ENCODE results near the gene HTR3E.
"Not testable (repeated sequence)": the region's sequence is repeated elsewhere in the genome, so short reads cannot be mapped to it uniquely, and the experiment has no call there.

HTR3E gene, protein sequence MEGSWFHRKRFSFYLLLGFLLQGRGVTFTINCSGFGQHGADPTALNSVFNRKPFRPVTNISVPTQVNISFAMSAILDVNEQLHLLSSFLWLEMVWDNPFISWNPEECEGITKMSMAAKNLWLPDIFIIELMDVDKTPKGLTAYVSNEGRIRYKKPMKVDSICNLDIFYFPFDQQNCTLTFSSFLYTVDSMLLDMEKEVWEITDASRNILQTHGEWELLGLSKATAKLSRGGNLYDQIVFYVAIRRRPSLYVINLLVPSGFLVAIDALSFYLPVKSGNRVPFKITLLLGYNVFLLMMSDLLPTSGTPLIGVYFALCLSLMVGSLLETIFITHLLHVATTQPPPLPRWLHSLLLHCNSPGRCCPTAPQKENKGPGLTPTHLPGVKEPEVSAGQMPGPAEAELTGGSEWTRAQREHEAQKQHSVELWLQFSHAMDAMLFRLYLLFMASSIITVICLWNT

DNA sequence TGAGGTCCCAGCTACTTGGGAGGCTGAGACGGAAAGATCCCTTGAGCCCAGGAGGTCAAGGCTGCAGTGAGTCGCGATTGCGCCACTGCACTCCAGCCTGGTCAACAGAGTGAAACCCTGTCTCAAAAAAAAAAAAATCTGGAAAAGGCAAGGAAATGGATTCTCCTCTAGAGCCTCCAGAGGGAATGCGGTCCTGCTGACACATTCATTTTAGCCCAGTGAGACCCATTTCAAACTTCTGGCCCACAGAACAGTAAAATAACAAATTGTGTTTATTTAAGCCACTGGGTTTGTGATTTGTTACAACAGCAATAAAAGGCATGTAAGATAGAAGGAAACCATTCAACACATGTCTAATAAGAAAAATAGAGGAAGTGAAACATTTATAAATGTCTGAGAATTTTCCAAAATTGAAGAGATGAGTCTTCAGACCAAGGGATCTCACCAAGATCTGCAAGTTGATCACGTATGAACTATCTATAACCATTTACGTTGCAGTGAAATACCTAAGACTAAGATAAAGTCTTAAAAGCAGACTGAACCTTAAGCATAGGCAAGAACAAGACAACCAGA, at the start of gene HTR3E:
Gene HTR3E (plus strand): TSS at position 254 of the 573 bp plus-strand sequence. CDS start 466 bp downstream, outside the sequence.
- no peak for DNase-seq (ENCODE audit: low read depth)

DNA sequence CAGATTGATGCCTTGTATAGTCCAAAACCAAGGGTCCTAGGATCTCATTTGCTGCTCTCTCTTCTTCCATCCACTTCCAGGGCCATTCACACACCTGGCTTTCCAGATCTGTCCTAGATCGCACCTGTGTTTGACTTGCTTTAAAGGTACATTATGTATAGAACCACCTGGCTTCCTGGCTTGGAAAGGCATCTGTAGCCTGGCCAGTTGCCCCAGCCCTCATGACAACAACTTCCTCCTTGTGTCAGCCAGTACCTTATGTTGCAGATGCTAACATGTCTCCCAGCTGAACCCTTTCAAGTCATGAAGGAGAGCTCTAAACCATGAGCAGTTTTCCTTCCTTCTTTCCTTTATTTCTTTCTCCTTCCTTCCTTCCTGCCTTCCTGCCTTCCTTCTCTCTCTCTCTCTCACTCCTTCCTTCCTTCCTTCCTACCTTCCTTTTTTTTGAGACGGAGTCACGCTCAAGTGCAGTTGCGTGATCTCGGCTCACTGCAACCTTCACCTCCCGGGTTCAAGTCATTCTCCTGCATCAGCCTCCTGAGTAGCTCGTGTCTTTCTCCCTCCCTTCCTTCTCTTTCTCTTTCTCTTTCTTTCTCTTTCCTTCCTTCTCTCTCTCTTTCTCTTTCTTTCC, 46.5 kb upstream of the HTR3E start:
- no peak for DNase-seq (ENCODE audit: low read depth)

DNA sequence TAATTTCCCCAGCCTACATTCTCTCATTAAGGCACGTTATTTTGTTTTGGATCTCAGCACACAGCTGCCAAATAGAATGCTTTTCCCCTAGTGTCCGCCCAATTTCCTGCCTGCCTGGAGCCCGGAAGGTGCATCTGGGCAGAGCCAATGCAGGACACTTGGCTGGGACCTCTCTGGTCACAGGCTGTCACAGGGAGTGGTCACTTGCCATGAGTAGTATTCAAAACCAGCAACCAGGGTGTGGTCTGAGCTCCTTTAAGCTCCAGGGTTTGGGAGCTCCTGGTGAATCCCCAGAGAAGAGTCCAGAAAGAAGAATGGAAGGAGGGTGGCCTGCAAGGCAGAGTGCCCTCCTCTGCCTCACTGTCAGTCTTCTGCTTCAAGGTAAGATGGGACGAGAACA, 44.1 kb upstream of the HTR3E start, which contains the start of gene HTR3C:
Gene HTR3C (plus strand): TSS at position 281 of the 400 bp plus-strand sequence. CDS start 34 bp downstream, at position 315.
- DNase-seq (ENCODE audit: low read depth): no peak

DNA sequence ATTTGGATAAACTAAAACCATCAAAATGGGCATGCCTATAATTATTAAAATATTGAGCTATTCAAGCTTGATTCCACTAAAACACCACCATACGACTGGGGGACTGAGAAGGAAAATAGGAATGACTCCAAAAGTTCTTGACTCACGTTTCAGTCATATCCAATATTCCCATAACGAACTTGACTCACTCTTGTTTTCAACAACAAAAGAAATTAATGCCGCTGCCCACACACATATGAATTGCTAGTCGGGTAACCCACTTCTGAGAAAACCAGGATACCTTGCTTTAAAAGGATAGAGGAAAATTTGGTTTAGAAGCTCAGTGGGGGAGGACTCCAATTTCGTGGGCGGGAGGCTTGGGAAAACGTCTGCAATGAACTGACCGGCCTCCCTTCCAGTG, 38.8 kb upstream of the HTR3E start:
- no peak for DNase-seq (ENCODE audit: low read depth)

DNA sequence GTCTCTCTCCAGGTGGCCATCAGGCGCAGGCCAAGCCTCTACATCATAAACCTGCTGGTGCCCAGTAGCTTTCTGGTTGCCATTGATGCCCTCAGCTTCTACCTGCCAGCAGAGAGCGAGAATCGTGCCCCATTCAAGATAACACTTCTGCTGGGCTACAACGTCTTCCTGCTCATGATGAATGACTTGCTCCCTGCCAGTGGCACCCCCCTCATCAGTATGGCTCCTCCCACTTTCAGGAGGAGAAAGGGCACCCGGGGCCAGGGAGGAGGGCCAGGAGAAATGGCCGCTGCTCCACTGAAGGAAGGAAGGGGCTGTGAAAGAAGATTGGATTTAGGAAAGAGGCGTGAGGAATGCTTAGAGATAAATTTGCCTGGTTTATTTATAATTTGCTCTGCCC, 37.4 kb upstream of the HTR3E start:
- no peak for DNase-seq (ENCODE audit: low read depth)

DNA sequence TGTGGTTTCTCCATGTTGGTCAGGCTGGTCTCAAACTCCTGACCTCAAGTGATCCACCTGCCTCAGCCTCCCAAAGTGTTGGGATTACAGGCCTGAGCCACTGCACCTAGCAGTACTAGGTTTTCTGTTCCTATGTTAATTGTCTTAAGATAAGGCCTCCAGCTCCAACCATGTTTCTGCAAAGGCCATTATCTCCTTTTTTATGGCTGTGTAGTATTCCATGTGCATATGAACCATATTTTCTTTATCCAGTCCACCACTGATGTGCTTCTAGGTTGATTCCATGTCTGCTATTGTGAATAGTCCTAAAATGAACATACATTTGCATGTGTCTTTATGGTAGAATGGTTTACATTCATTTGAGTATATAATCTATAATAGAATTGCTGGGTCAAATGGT, 34.2 kb upstream of the HTR3E start:
- DNase-seq (ENCODE audit: low read depth): no peak

DNA sequence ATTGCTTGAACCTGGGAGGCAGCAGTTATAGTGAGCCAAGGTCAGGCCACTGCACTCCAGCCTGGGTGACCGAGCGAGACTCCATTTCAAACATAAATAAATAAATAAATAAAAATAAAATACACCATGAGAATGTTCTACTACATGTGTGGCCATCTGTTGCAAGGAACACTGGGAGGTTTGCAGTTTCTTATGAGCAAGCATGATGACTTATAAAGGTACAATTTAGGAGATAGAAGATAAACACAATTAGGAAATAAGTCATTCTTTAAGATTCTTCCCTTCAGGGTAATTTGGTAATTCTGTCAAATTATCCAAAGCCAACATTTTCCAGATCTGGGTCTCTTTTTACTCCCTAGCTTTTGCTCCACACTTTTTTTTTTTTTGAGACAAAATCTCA, 30.7 kb upstream of the HTR3E start:
- no peak for DNase-seq (ENCODE audit: low read depth)

DNA sequence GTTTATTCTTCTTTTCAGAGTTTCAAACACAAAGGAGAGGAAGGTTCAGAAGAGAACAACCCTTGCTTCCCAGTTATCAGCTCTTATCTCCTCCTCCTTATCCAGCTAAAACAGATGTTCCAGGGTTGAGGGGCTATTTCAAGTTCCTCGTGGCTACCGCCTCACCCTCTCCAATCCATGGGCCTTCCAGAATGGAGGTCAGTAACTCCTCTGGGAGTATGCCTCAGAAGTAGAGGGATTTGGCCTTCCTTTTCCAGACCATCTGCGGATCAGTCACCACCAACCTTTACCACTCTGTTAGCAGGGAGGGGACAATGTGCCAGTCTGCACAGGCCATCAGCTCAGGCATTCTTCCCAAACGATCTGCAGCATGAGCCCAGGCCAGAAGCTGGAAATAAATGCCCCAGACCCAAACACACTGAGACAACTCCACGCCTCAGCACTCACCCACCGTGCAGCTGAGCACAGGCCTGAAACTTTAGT, 29.2 kb upstream of the HTR3E start:
- no peak for DNase-seq (ENCODE audit: low read depth)

DNA sequence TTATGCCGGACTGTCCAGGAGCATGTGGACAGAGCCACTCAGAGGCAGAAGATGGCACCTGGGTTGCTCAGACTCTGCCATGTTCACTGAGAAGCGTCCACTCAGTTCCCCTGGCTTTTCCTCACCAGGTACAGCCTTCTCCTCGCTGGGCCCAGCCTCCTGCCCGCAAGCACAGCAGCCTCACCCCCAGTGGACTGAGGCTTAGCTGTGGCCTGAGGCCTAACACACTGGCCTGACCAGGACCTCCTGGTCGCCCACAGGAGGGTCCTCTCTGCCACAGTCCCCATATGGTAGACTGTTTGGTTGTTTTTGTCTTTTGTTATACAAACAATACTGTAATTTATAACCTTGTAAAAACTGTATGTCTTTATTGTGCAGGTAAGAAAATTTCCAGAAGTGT, 28.5 kb upstream of the HTR3E start:
- DNase-seq (ENCODE audit: low read depth): no peak

DNA sequence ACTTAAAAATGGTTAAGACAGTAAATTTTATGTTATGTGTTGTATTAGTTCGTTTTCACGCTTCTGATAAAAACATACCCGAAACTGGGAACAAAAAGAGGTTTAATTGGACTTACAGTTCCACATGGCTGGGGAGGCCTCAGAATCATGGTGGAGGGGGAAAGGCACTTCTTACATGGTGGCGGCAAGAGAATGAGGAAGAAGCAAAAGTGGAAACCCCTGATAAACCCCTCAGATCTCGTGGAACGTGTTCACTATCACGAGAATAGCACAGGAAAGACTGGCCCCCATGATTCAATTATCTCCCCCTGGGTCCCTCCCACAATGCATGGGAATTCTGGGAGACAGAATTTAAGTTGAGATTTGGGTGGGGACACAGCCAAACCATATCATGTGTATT, 25.7 kb upstream of the HTR3E start:
- DNase-seq (ENCODE audit: low read depth): not testable (repeated sequence)

DNA sequence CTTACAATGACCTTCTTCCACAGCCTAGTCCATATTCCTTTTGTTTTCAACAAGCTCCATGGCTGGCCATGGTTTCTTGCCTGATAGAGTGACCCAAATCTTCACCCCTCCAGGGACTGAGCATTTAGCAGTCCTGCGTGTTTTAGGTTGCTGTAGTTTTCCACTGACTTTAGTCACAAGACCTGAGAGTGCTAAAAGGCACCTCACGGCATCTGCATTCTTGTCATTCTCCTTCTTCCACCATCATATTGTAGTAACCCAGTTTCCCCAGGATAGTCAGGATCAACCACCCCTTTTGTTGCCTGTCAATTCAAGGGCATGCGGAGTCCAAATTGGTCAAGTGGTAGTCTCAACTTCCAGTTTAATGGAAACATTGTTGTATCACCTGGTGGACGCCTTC, 23.2 kb upstream of the HTR3E start:
- no peak for DNase-seq (ENCODE audit: low read depth)

DNA sequence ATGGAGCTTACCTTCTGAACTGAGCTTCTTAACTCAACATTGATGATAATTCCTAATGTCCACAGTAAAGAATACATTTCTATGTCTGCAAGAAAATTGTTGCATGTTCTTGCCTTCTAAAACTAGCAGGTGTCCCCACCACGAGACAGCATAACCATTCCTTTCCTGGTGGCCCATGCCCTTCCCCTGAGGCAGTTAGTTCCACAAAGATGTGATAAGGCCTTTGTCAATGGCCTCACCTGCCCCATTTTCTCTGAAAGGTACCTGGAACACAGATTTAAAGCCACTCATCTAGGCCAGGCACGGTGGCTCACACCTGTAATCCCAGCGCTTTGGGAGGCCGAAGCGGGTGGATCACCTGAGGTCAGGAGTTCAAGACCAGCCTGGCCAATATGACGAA, 21.0 kb upstream of the HTR3E start:
- no peak for DNase-seq (ENCODE audit: low read depth)

DNA sequence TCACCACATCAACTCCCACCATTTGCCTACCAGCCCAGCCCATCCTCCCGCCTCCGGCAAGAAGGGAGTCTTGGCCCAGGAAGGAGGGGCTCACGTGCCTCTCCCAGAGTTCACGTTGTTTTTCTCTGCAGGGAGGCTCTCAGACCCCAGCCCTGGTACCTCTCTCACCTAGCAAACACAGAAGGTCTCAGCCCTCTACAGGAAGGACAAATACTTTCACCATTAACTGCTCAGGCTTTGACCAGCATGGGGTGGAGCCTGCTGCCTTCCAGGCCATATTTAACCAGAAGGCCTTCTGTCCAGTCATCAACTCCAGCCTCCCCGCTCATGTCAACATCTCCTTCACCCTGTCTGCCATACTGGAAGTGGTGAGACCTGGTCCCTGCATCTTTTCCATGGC, 19.0 kb upstream of the HTR3E start:
- no peak for DNase-seq (ENCODE audit: low read depth)

DNA sequence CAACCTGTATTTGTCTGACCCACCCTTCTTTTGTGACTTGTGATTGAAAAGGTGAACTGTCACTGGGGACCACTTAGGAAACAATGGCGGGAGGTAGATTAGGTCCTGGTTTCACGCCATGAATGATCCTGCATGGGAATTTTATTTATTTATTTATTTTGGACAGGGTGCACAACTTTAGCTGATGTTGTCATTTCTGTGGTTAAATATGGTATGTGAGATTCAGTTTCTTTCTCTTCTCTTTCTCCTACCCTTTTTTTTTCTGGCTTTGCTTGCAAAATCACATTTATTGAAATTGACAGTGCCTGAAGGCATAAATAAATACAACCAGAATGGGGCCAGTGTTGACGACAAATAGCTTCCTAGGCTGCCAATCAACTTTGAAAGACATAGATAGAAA, 18.0 kb upstream of the HTR3E start:
- no peak for DNase-seq (ENCODE audit: low read depth)

DNA sequence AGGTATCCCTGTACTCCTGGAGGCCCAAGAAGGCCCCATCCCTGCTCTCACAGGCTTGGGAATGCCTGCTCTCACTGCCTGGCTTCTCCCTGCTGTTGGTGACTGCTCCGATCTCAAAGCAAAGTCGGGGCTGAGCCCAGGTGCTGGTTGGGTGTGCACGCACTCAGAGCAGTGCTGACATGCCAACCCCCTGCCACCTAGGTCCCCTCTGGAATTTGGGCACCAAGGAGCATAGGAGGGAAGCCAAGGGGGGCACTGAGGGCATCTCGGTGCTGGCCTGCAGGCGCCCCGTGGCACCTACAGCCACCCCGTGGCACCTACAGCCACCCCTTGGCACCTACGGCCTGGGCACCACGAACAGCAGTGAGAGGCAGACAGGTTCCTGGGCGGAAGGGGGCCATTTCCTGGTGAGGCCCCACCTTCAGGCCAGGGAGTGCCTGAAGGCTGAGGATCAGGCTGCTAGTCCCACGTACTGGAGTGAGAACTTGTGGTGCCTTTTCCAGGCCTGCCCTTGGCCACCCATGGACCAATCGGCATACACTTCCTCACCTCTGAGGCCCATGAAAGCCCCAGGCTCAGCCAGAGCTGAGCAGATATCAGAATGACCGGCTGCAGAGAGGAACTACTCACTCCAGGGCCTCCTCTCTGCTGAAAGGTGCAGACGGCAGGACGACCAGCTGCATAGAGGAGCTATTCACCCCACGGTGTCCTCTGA, 15.6 kb upstream of the HTR3E start:
- DNase-seq (ENCODE audit: low read depth): no peak

DNA sequence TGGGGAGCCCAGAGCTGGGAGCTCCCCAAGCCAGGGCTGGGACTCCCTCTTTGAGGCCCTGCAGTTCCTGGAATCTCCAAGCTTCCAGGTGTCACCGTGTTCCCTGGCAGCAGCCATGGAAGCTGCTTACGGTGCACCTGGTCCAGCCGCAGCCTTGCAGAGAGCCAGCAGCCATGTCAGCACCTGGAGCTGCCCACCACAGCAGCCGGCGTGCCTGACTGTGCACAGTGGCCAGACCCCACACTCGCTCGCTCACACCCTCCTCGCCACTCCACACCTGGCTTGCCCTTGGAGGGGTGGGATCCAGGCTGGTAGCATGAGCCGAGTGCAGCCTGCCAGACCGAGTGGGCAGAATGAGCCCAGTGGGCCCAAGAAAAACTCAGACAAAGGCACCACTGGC, 14.8 kb upstream of the HTR3E start:
- DNase-seq (ENCODE audit: low read depth): no peak

DNA sequence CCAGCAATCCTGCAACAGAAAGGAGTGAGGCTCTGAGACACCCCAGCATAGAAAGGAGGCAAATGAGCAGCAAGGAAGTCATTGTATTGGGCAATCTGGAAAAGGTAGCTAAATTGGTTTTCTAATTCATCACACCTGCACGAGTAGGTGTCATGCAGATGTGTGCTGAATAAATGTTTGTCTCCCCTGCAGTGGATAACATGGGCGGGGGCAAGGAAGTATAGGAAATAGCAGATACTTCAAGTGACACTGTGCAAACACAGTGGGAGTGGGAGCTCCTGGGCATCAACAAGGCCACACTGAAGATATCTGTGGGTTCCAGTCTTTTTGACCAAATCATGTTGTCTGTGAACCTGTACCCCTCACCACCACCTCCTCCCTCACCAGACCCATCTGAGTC, 14.4 kb upstream of the HTR3E start:
- DNase-seq (ENCODE audit: low read depth): no peak

DNA sequence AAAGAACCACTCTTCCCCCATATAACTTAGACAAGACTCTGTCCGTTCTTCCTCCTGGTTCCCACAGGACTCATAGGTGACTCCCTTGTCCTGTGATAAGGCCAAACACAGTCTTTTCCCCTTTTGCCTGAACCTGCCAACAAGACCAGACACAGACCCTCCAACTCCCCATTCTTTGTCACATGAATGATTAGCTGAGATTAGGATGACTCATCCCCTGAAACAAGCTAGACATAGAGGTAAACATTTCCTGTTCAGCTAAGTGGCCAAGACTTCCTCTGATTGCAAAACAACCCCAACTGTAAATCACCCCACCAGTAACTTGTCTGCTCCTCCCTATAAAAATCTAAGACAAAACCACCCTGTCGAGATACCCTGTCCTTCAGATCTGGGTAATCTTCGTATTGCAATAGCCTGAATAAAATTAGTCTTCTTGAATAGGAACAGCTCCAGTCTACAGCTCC, 11.4 kb upstream of the HTR3E start:
- no peak for DNase-seq (ENCODE audit: low read depth)

DNA sequence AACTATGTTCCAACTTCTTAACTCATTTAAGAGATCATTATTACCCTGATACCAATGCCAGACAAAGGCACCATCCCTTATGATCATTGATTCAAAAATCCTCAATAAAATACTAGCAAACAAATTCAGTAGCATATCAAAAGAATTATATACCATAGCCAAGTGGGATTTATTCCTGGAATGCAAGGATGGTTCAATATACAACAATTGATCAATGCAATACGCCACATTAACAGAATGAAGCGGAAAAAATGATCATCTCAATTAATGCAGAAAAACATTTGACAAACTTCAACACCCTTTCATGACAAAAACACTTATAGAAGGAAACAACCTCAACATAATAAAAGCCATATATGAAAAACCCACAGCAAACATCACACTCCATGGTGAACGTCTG, 4.7 kb upstream of the HTR3E start:
- DNase-seq (ENCODE audit: low read depth): no peak

DNA sequence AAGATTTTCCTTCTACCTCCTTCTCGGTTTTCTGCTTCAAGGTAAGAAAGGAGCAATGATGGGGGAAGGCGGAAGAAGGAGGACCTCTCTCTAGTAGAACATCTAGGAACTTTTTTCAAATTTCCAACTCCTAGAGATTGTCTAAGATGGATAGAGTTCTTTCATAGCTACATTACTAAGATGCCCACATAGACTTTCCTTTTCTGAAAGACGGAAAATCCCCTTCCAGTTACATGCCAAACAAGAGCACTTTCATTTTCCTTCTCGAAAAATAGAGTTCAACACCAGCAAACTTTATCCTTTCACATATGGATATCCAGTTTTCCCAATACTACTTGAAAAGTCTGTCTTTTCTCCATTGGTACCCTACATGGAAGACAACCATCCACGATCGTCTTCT, 692 bp downstream of the HTR3E start:
- no peak for DNase-seq (ENCODE audit: low read depth)

DNA sequence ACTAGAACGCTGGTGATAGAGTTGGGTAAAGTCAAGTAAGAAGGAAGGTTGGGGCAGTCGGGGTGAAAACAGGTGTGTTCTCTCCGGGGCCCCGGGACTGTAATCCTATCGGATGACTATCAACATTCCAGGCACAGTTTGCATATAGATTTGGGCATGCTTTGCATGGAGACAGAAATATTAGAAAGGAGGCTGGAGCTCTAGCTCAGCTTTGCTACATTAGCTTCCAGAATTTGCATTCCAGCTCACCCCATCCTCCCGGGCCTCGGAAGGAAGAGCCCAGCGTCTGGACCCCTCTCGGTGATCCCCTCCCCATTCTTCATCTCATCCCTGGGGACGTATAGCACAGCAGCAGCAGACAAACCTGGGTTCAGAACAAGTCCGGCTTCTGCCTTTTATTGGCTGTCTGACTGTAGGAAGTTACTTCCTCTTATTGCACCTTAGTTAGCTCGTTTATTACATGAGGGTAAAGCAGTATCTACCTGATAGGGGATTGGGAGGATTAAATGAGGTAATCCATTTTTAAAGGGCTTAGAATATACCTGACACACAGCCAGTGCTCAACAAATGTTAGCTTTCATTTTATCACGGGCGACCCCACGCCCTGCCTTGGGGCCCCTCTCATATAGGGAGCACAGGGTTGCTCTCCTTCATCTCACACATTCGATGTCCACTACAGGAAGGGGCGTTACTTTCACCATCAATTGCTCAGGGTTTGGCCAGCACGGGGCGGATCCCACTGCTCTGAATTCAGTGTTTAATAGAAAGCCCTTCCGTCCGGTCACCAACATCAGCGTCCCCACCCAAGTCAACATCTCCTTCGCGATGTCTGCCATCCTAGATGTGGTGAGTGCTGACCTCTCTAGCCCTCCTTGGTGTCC, 3.2 kb downstream of the HTR3E start:
- DNase-seq (ENCODE audit: low read depth): no peak
